IPS DF 4.7 (cell line): ENCODE data around the gene GPR15LG.

ENCODE experiments used
- DNase-seq: peaks from one replicate; pipeline ENCODE4 v3.0.0-alpha.2; 2013; ENCODE audit warnings: low spot score; ENCODE audit errors: extremely low read depth

GPR15LG gene

DNA sequence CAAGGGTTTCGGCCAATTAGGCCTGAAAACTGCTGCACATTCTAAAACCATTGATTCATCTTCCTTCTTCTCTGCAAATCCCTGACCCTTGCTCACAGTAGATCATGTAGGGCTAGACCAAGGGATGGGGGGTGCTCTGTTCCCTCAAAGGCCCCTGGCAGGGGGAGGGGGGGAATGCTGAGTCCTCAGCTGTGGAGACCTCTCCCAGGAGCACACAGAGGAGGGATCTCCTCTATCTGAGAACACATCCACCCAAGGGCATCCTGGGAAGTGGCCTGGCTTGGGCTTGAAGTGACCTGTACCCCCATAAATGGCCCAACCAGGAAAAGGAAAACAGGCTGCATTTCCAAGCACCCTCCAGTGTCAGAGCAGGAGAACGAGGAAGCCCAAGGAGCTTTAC is 19.7 kb downstream of the GPR15LG start:
- no peak for DNase-seq

DNA sequence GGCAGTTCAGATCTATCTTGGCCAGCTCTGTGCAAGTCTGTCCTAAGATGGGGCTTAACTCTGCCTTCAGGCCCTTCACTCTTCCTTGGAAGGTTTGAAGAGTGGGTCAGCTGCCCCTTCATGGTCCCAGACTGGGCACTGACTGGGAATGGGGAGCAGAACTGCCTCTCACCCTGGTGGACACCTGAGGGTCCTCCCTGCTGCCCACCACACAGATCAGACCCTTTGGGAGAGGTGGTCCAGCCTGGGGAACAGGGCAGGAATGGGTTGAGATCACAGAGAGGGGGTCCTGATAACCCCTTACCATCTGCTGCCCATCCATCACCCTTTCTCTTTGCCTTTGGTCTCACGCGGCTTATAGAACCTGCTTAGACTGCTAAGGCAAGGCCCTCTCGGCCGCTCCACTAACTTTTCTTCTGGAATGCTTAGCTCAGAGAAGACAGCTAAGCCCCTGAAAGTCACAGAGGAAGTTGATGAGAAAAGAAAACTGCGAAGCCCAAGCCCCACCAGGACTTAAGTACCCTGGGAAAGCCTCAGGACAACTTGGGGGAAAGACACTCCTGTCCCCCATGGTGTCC is 20.3 kb downstream of the GPR15LG start:
- DNase-seq, result no peak

DNA sequence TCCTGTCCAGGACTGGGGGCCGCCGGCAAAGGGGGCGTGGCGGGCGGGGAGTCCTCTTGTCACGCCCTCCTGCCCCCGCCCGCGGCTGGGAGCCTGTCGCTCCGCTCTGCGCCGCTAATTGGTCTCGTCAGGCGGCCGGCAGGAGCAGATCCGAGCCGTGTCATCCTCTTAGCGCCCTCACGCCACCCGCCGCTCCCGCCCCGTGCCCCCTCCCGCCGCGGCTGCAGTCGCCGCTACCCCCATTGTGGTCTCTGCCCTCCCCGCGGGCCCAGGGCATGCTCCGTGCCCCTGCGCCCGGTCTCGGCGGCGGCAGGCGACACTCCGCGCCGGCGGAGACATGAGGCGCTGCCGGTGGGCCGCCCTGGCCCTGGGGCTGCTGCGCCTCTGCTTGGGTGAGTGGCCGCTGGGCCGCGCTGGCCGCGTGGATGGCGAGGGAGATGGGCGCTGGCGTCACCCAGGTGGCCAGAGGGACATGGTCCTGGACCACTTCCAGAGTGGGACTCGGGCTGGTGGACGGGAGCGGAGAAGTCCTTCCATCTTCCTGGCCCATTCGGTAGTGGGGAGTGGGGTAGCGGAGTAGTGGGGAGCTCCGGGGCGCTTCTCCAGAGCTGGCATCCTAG is 20.9 kb downstream of the GPR15LG start, which contains the start of gene CDHR1:
TSS of gene CDHR1 (plus strand) at position 114 of the 620 bp plus-strand sequence. CDS start at position 338, 224 bp downstream.
- DNase-seq, result no peak

DNA sequence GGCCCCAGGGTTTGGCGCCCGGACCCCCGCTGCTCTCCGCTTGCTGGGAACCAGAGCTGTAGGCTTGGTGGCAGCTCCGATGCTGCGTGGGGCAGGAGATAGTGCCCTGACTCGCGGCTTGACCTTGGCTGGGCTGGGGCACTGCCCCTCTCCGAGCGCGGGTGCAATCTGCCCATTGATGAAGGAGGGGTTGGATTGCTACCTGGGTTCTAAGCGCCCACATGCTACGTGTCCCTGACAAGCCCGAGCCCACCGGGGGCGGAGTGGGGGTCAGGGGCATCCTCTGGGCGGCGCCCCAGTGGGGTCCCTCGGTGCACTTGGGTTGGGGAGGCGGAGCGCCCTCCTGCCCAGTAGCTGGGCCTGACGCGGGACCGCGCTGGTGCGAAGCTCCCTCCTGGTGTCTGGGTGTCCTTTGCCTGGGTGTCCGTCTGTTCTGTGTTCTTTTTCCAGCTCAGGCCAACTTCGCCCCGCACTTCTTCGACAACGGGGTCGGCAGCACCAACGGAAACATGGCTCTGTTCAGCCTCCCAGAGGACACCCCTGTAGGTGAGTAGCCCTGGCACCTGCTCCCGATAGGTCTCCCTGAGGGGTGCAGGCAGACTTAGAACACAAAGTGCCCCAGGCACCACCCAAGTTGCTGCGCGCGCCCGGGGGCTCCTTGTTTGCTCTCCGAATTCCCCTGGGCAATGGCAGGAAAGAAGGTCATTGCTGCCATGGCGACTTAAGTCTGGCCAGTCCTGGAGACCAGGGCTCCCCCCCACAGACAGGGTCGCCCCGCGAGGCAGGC is 21.6 kb downstream of the GPR15LG start:
- DNase-seq, result no peak

DNA sequence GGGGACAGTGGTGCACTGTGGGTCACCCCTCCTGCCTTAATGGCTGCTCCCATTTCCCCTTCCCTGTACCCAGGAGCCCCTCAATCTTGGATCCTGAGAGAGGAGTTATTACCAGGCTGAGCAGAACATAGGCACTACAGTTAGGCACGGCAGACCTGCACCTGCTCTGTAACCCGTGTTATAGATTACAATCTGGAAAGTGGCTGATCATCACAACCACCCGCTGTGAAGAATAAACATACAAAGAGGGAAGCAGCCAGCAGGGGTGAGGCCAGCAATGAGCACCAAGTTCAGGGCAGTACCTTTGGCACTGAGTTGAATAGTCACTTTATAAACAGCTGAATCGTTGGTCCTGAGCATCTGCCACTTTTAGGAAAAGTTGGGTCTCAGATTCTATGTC is 22.5 kb downstream of the GPR15LG start:
- no peak for DNase-seq

DNA sequence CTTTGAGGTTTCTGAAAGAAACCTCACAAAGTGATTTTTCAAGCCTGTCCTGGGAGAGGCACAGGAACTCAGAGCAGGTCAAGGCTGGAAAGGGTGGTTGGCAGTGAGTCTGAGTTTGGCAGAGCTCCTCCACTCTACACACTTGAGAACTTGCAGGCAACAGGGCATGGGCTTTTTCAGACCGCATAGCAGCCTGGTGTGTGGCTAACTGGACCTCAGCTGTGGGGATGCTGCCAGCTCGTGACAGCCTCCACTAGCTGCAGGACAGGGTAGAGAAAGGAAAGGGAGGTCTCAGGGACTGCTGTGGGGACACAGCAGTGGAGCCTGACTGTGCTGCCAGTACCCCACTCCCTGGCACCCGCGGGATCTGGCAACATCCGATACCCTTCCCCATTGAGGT is 23.3 kb downstream of the GPR15LG start:
- DNase-seq, result no peak

DNA sequence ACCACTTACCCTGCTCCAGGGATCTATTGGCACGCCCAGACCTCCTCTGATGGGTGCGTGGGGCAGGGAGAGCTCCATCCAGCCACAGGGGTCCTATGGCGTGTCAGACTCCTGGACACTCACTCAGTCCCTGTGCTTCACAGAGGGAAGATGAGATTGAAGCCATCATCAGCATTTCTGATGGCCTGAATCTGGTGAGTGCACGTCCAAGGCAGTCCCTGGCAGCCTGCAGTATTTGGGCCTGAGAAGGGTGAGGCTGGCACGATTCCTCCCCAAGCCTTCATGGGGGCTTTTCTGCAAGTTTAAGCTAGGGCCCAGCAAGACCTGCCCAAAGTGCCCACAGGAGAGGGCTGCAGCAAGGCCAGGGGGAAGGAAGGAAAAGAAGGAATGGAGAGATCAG is 24.0 kb downstream of the GPR15LG start:
- DNase-seq, result no peak

DNA sequence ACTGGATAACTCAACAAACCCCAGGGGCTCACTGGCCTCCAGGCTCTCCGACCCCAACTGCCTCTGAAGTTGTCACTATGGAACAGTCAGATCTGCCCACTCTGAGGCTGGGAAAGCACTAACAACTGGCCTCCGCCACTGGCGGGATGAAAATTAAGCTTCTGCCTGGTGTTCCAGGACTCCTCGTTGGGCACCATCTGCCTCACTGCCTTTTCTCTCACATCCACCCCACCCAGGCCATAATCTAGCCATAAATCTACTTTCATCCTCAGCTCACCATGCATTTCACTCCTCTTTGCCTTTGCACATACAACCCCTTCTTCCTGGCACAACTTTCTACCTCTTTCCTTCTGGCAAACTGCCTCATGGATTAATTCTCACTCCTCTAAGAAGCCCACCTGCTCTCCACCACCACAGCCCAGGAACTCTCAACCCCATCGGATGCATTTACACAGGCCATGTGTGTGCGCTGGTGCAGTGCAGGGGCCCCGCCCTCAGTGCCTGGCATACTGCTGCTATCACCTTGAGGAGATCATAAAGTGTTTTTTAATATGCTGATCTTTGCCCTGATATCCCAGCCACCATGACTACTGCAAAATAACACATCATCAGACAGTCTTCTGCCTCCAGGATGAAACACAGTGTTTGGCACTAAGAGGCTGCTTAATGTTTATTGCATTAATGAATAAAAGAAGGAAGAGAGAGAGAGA is 24.8 kb downstream of the GPR15LG start:
- DNase-seq, result no peak

DNA sequence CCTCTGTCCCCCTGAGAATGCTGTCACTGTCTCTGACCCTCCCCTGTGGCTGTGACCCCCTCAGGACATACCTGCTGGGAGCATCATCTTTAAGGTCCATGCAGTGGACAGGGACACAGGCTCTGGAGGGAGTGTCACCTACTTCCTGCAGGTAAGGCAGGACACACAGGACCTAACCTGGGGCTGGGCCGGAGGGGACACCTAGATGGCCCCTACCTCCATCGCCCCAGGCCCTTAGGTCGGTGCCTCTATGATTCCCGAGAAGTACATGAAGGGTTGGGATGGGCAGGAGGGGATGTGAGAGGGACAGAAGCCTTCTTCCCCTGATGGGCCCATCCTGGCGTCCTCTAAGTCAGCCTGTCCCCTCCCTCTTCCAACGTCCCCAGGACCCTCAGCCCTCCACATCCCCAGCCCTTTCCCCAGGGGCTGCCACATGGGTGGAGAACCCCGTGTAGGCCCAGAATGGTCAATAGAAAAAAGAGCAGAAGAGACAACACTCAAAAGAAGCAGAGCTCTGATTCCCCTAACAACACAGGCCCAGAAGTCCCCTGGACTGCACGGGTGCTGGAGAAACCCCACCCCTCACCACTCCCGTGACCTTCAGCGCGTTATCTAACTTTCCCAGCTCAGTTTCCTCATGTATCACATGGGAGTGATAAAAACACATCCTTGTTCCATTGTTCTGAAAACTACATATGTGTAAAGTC is 27.1 kb downstream of the GPR15LG start:
- no peak for DNase-seq

DNA sequence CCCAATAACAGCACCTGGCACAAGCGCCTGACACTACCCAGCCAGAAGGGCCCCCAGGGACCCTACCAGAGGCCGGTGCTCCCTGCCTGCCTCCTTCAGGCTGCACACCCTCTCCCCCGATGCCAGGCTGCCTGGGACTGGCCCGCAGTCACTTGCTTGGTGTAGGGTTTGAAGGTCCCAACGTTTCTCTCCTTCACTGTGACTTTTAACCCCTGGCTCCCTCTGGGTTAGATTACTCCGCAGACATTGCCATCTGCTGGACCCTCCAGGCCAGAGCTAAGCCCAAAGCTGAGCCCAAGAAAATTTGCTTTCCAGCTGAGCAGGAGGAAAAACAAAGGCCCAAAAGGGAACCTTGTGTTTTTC is 27.6 kb downstream of the GPR15LG start:
- no peak for DNase-seq

DNA sequence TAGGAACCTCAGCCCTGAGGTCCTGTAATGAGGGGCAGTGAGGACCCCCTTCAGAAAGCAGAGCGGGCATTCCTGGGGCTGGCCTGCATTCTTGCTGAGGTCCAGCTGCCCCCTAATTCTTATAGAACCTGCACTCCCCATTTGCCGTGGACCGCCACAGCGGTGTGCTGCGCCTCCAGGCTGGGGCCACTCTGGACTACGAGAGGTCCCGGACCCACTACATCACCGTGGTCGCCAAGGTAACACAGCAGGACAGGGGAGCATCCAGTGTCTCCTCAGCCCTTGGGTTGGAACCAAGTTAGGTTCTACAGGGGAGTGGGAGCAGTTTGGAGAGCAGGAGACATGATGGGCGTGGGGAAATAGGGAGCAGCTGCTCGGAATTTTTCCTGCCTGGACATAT is 28.1 kb downstream of the GPR15LG start:
- DNase-seq, result no peak

DNA sequence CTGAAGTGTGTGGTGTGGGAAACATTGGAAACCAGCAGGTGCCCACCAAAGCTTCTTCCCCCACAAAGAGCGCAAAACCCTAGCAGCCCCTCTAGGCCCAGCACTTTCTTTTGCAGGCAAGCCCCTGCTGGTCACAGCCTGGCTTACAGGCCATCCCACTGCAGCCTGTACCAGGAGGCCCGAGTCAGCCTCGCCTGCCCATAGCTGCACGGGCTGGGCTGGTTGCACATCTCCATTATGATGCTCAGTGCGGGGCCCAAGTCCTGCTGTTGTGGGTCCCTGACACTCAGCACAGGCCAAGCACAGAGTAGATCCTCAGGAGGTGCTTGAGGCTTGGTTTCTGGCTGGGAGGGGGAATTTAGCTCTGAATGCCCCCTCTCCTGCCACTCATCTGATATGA is 28.7 kb downstream of the GPR15LG start:
- DNase-seq, result no peak

DNA sequence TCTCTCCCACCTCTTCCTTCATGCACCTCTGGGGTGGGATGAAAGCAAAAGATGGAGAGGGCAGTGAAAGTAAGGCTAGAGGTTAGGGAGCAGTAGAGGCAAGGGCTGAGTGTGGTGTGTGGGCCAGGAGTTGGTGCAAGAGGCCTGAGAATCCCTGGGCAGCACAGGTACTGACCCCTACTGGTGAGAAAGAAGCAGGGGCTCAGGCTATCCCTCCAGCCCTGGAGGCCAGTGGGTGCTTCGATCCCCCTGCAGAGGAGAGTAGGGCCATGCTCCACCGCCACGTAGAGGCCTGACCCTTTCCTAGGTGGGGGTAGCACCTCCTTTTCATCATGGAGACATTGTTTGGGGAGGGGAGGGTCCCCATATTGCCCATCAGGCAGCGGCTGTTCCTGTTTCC is 30.5 kb downstream of the GPR15LG start:
- no peak for DNase-seq

DNA sequence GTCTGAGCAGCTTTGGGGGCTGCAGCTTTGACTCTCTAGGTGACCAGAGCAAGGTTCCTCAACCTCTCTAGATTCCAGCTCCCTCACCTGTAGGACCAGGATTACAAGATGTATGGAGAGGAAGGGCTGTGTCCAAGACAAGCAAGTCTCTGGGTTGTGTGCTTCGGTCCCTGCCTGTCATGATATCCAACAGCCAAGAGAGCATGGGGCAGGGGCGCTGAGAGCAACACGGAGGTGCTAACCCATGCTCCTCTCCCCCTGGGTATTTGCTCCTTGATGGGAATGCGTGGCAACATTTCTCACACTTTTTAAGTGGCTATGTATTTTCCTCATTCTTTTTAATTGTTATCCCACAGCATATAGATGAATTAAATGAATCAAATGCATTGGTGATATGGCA is 31.0 kb downstream of the GPR15LG start:
- no peak for DNase-seq

DNA sequence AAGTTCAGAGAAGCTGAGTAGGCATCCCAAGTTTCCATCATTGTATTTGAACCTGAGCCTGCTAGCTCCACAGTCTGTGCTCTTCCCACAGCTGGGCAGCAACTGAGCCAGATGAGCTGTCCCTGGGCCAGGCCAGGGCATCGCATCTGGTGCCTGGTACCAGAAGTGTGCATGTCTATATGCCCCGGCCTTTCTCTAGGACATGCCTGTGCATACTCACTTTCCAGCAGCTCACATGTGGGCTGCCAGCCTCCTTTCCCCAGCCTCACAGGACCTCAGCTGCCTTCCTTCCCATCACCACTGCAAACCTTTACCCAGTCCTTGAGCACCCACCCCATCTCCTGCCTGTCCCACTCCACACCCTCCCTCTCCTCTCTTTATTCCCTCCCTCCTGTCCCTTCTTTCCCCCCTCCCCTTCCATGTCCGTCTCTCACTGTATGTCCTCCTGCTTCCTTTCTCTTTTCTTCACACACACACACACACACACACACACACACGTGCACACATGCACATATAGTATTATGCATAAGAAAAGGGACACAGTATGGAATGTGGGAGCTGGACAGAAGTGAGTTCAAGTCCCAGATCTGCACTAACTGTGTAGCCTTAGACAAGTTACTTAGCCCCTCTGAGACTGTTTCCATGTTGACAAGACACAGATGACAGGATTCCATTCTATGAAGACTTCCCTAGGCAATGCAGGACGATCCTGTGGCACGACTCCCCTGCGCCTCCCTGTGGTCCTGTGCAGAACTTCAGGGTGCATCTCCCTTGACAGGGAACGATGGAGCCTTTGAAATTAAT is 31.6 kb downstream of the GPR15LG start:
- peak; percentile 38 for DNase-seq

DNA sequence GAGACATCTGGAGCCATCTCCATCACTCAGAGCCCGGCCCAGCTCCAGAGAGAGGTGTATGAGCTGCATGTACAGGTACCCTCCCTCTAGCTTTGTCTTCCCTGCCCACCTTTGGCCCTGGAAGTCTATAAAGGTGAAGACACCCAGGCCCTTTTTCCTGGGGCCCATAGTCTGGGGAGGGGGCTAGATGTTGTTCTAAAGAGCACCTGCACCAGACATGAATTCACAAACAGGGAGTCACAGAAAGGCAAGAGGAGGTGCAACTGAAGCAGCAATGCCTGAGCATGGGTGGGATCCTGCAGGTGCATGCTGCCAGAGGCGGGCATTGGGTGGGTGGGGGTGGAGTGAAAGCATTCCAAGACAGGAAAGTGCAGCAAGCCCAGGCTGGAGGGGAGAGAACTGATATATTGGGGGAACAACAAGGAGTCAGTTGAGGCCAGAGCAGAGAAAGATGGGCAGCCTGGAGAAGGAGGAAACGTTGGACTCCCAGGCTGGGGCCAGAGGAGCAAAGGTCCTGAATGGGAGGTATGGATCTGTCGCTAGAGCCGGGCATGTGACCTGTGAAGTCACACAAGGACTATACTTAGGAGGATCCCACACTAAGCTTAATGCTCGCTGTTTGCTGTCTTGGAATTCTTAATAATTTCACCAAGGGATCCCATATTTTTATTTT is 32.4 kb downstream of the GPR15LG start:
- no peak for DNase-seq

DNA sequence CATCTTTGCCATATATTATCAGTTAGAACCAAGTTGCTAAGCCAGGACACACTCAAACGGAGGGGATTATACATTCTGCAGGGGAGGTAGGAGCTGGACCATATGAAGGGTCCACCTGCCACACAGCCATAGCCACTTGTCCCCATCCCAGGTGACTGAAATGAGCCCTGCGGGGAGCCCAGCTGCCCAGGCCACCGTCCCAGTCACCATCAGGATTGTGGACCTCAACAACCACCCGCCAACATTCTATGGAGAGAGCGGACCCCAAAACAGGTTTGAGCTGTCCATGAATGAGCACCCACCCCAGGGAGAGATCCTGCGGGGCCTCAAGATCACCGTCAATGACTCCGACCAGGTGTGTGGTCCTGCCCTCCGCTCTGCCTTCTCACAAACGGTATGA is 34.4 kb downstream of the GPR15LG start:
- DNase-seq, result no peak

DNA sequence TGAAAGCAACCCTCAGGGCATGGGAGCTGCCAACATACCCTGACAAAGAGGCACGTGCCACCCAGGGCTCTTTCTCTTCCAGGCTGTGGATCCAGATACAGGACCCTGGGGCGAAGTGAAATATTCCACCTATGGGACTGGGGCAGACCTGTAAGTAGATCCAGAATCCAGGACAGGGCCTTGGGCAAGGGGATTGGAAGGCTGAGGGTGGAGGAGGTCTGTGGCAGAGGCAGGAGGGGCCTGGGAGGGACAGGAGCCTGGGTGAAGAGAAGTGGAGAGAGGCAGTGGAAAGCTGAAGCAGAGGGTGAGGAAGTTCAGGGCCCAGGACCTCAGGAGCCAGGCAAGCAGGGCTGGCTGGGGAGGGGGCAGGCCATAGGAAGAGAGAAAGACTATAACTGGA is 38.0 kb downstream of the GPR15LG start:
- no peak for DNase-seq

DNA sequence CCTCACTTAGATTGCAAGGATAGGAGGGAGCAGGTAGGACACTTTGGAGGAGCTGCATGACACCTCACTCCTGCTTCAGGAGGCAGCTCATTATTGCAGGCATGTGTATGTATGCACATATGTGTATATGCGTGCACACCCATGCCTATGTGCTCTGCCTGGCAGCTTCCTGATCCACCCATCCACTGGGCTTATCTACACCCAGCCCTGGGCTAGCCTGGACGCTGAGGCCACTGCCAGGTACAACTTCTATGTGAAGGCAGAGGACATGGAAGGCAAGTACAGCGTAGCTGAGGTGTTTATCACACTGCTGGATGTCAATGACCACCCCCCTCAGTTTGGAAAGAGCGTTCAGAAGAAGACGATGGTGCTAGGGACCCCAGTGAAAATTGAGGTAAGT is 38.4 kb downstream of the GPR15LG start:
- no peak for DNase-seq

DNA sequence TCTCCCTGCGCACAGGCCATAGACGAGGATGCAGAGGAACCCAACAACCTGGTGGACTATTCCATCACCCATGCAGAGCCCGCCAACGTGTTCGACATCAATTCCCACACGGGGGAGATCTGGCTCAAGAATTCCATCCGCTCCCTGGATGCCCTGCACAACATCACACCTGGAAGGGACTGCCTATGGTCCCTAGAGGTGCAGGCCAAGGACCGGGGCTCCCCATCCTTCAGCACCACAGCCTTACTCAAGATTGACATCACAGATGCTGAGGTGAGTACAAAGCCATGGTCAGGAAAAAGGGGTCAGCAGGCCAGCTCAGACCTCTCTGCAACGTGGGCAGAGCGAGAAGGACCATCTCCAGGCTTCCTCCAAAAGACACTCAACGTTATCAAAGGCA is 39.5 kb downstream of the GPR15LG start:
- no peak for DNase-seq
